Measurements from ENCODE around the gene PCDHGA3.
"Not testable (repeated sequence)": the region's sequence is repeated elsewhere in the genome, so short reads cannot be mapped to it uniquely, and the experiment has no call there.

Gene PCDHGA3

GRCh38 chr5:141383345-141383744 lies 39.7 kb downstream of the PCDHGA3 start:
- no peak for DNase-seq

- DNase-seq = no peak
Observed at GRCh38 chr5:141384471-141385267, 41.0 kb downstream of the PCDHGA3 start.

GRCh38 chr5:141387557-141388311 lies 44.1 kb downstream of the PCDHGA3 start, which contains the start of gene PCDHGB4:
PCDHGB4 (plus strand) TSS chr5:141387698; CDS start chr5:141387885, 187 bp downstream.
- not testable (repeated sequence) for DNase-seq

GRCh38 chr5:141388661-141389060 lies 45.0 kb downstream of the PCDHGA3 start:
- no peak for DNase-seq

- DNase-seq = no peak
Observed at GRCh38 chr5:141389153-141390042, 45.8 kb downstream of the PCDHGA3 start.

- no peak for DNase-seq
Observed at GRCh38 chr5:141392429-141393198, 49.0 kb downstream of the PCDHGA3 start, which contains the start of gene PCDHGA8. PCDHGA8 (plus strand) TSS chr5:141392633; CDS start chr5:141392814, 181 bp downstream.

GRCh38 chr5:141393267-141393666 lies 49.6 kb downstream of the PCDHGA3 start:
- no peak for DNase-seq

GRCh38 chr5:141394401-141395187 lies 51.0 kb downstream of the PCDHGA3 start:
- DNase-seq = not testable (repeated sequence)

Data from NCI-H2029 (cell line).